SU-DHL-6 (cell line): ENCODE data around the gene CELA2B.

ENCODE experiments used
- CTCF ChIP-seq: fragments of 200-600 bp; sonication (generic); IDR thresholded peaks from one replicate; pipeline ENCODE4 v1.5.1; 2017; ENCODE audit warnings: antibody characterized with exemption, mild to moderate bottlenecking, low read length, moderate library complexity; ENCODE audit not compliant: insufficient read depth, poor library complexity, severe bottlenecking
- EZH2phosphoT487 ChIP-seq: fragments of 200-600 bp; sonication (generic), shearing (Covaris generic); conservative IDR thresholded peaks from 2 replicates; pipeline ENCODE4 v1.6.1; 2018; ENCODE audit warnings: mild to moderate bottlenecking, antibody characterized with exemption, low read length, moderate library complexity, mixed read lengths

DNA sequence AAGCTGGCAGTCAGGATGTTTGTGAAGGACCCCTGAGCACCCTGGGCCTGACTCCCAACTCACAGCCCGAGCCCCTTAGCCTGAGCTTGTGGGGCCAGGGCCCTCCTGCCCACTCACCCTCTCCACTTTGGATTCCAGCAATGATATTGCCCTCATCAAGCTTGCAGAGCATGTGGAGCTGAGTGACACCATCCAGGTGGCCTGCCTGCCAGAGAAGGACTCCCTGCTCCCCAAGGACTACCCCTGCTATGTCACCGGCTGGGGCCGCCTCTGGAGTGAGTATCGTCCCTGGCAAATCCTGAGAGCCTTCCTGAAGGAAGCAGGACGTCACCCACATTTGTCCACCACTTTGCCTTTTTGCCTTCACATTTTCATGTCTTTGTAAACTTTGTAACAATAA is 32.6 kb upstream of the CELA2B start:
- TF ChIP-seq CTCF (no peak), EZH2phosphoT487 (no peak)
